Adrenal gland (tissue), 5 donors: ENCODE results near the gene TRIM42.

Source experiments
- POLR2A ChIP-seq, 2 donors: fragments of 450-650 bp; IDR thresholded peaks; one replicate each; pipeline ENCODE4 v1.6.1; 2017; ENCODE audit warnings: antibody characterized with exemption in 2 of 2, mild to moderate bottlenecking in 2 of 2, moderate library complexity in 1 of 2
- TF ChIP-seq, protein P1 (sequence below), 6 experiments: fragments of 450-650 bp in 4 of 6; fragments of 200-600 bp in 2 of 6; sonication (generic) in 1 of 6; IDR thresholded peaks; 1 replicate in 5 of 6; 2 replicates in 1 of 6; pipeline versions ENCODE4 v1.5.1 to v1.8.0; 2016 to 2021; ENCODE audit warnings: antibody characterized with exemption in 6 of 6, mild to moderate bottlenecking in 2 of 6, moderate library complexity in 1 of 6
- donor health status: DM: no; HTN: no; CAD: no.

DNA sequence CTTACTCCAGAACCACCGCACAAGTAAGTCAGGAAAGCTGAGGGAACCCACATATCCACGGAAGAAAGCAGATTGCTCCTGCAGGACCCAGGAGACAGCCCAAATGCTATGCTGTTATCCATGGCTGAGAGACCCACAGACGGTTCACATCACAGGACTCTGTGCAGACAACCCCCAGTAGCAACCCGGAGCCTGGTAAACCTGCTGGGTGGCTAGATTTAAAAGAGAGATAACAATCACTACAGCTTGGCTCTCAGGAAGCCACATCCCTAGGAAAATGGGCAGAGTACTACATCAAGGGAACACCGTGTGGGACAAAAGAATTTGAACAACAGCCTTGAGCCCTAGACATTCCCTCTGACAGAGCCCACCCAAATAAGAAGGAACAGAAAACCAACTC lies 13.8 kb upstream of the TRIM42 start:
- TF ChIP-seq, protein P1, sequence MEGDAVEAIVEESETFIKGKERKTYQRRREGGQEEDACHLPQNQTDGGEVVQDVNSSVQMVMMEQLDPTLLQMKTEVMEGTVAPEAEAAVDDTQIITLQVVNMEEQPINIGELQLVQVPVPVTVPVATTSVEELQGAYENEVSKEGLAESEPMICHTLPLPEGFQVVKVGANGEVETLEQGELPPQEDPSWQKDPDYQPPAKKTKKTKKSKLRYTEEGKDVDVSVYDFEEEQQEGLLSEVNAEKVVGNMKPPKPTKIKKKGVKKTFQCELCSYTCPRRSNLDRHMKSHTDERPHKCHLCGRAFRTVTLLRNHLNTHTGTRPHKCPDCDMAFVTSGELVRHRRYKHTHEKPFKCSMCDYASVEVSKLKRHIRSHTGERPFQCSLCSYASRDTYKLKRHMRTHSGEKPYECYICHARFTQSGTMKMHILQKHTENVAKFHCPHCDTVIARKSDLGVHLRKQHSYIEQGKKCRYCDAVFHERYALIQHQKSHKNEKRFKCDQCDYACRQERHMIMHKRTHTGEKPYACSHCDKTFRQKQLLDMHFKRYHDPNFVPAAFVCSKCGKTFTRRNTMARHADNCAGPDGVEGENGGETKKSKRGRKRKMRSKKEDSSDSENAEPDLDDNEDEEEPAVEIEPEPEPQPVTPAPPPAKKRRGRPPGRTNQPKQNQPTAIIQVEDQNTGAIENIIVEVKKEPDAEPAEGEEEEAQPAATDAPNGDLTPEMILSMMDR (IDR thresholded peaks at IDR 0.05): no peak
- no peak for TF ChIP-seq POLR2A (IDR thresholded peaks at IDR 0.05)
